Measurements from ENCODE around the gene RMI2. TPM values are rescaled to one million over a fixed set of nuclear protein-coding genes. Genes with fewer than 3 reads are reported as not detected.

The RMI2 gene
- total and polyA plus RNA-seq, 8 donors: 2.3 to 79.9 (median 8.3) TPM

GRCh38 chr16:11349599-11350276, 4.5 kb downstream of the RMI2 start:
- Histone ChIP-seq H3K36me3 (no peaks in the 10 kb centered on the region), H3K4me1 (peaks cover 16 to 44% (median 33%) of the 10 kb centered on the region in 4 donors), H3K27ac (peak overlapping the region; percentile 44 to 77 (median 63)), H3K27me3 (no peaks in the 10 kb centered on the region), H3K9me3 (no peaks in the 10 kb centered on the region), H3K4me3 (no peak overlapping the region)
- 28 to 38% (median 34%) methylated on average over 14 of the region's 14 CpGs for WGBS, 5 donors
- TF ChIP-seq POLR2A (IDR thresholded peaks at IDR 0.05) (no peak), POLR2AphosphoS5 (IDR thresholded peaks at IDR 0.05) (peak in 1 of 3 donors; percentile 43)
- DNase-seq: peak; percentile 63 to 80
- intact Hi-C loops (cut with DNase I; ENCODE audit: low total_unique reads): loop anchor here (5.0 kb wide), 1 partner anchor 382 kb away; no protein-coding TSS in a partner anchor

- Histone ChIP-seq H3K9me3 (no peaks in the 10 kb centered on the region), H3K4me1 (peaks cover 16 to 48% (median 37%) of the 10 kb centered on the region in 4 donors), H3K27ac (peak overlapping the region in 4 of 5 donors; percentile 62 to 77 (median 68)), H3K4me3 (no peak overlapping the region), H3K27me3 (no peaks in the 10 kb centered on the region), H3K36me3 (no peaks in the 10 kb centered on the region)
- 70 to 77% (median 71%) methylated on average over 5 of the region's 5 CpGs for WGBS, 5 donors
- intact Hi-C loops (cut with DNase I; ENCODE audit: low total_unique reads): loop anchor here (5.0 kb wide), 1 partner anchor 383 kb away; no protein-coding TSS in a partner anchor
- no peak for DNase-seq
- no peak for TF ChIP-seq EP300 (IDR thresholded peaks at IDR 0.05)
- no peak for TF ChIP-seq POLR2AphosphoS5 (IDR thresholded peaks at IDR 0.05)
- no peak for TF ChIP-seq POLR2A (IDR thresholded peaks at IDR 0.05)
- no peak for TF ChIP-seq CTCF (IDR thresholded peaks at IDR 0.05)
Observed at GRCh38 chr16:11350519-11350918, 5.3 kb downstream of the RMI2 start.

GRCh38 chr16:11350921-11351335, 5.7 kb downstream of the RMI2 start:
- DNase-seq: peak in 1 of 2 donors; percentile 82
- H3K36me3 ChIP-seq: no peaks in the 10 kb centered on the region
- WGBS, 5 donors: 64 to 79% (median 70%) methylated on average over 8 of the region's 8 CpGs
- no peak overlapping the region for H3K4me3 ChIP-seq
- H3K9me3 ChIP-seq: no peaks in the 10 kb centered on the region
- intact Hi-C loops (cut with DNase I; ENCODE audit: low total_unique reads): loop anchor here (5.0 kb wide), 1 partner anchor 384 kb away; no protein-coding TSS in a partner anchor
- peak overlapping the region in 3 of 5 donors; percentile 62 to 77 (median 73) for H3K27ac ChIP-seq
- no peaks in the 10 kb centered on the region for H3K27me3 ChIP-seq
- H3K4me1 ChIP-seq: peaks cover 12 to 44% (median 33%) of the 10 kb centered on the region in 4 donors
- TF ChIP-seq POLR2A (IDR thresholded peaks at IDR 0.05): no peak
- TF ChIP-seq EP300 (IDR thresholded peaks at IDR 0.05): no peak
- TF ChIP-seq CTCF (IDR thresholded peaks at IDR 0.05): no peak
- TF ChIP-seq POLR2AphosphoS5 (IDR thresholded peaks at IDR 0.05): peak in 1 of 3 donors; percentile 30

GRCh38 chr16:11353158-11353557, 7.9 kb downstream of the RMI2 start:
- DNase-seq: no peak
- H3K4me3 ChIP-seq: no peak overlapping the region
- TF ChIP-seq EP300 (IDR thresholded peaks at IDR 0.05): no peak
- no peak for TF ChIP-seq POLR2A (IDR thresholded peaks at IDR 0.05)
- no peak for TF ChIP-seq CTCF (IDR thresholded peaks at IDR 0.05)
- no peak for TF ChIP-seq POLR2AphosphoS5 (IDR thresholded peaks at IDR 0.05)
- no peak overlapping the region for H3K27ac ChIP-seq
- no peaks in the 10 kb centered on the region for H3K9me3 ChIP-seq
- 49 to 75% (median 62%) methylated on average over 4 of the region's 4 CpGs for WGBS, 5 donors
- no peaks in the 10 kb centered on the region for H3K36me3 ChIP-seq
- peaks cover 23 to 55% (median 37%) of the 10 kb centered on the region in 4 donors for H3K4me1 ChIP-seq
- peaks cover 0 to 9% (median 0%) of the 10 kb centered on the region in 3 donors for H3K27me3 ChIP-seq
- intact Hi-C loops (cut with DNase I; ENCODE audit: low total_unique reads): loop anchor here (5.0 kb wide), 1 partner anchor 386 kb away; no protein-coding TSS in a partner anchor
